Stimulated activated CD4-positive, alpha-beta T cell treated with anti-CD3 and anti-CD28 coated beads, Interleukin-1b, Interleukin-23, amount 100 ng/mL, for 4 hours (primary cell): ENCODE data around the gene RNF141.

Source experiments
- DNase-seq, 2 donors: peaks; one replicate each; pipeline ENCODE4 v3.0.0-alpha.2; 2020; ENCODE audit warnings: low read depth in 2 of 2

The RNF141 gene, protein sequence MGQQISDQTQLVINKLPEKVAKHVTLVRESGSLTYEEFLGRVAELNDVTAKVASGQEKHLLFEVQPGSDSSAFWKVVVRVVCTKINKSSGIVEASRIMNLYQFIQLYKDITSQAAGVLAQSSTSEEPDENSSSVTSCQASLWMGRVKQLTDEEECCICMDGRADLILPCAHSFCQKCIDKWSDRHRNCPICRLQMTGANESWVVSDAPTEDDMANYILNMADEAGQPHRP

DNA sequence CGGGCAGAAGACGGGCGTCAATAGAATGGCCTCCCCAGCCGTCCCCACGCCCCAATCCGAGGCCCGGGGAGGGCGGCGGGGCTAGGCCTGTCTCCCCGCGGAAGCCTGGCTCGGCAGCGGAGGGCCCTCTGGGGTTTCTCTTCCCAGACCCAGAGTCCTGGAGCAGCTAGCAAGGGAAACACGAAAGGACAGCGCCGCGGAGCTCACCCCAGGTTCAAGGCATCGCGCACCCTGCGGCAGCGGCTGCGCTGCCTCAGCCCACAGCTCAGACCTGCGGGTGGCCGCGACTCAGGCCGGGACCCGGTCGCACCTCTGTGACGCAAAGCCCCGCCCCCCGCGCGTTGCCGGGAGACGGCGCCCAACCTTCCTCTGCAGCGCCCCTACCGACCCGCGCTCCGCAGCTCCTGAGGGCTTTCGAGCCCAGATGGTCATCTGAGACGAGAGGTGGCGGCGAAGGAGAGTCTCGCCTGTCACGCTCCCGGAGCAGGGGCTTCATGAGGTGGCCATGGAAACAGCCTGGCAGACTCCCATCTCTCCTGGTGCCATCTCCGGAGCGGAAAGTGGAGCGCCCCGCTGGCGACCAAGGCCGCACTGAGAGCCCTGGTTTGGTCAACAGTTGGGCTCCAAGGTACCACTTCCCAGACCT lies at the start of gene RNF141:
TSS of gene RNF141 (minus strand) at position 273 of the 646 bp plus-strand sequence. CDS start 7,029 bp downstream, outside the sequence.
- DNase-seq = peak; percentile 93 to 98

- no peak for DNase-seq
Observed at GRCh38 chr11:10590218-10590915, 49.4 kb upstream of the RNF141 start.

GRCh38 chr11:10588904-10589303 lies 47.9 kb upstream of the RNF141 start:
- no peak for DNase-seq

DNA sequence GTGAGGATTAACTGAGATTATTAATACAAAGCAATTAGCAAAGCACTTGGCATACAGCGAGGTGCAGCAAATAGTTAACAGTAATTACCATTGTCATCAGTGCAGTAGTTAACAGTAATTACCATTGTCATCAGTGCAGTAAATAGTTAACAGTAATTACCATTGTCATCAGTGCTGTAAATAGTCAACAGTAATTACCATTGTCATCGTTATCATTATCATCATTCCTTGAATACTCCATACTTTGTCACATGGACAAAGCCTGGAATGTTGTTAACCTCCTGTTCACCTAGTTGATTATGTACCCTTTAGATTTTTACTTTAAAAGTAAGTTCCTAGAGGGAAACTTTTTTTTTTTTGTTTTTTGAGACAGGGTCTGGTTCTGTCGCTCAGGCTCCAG lies 47.0 kb upstream of the RNF141 start:
- no peak for DNase-seq

DNA sequence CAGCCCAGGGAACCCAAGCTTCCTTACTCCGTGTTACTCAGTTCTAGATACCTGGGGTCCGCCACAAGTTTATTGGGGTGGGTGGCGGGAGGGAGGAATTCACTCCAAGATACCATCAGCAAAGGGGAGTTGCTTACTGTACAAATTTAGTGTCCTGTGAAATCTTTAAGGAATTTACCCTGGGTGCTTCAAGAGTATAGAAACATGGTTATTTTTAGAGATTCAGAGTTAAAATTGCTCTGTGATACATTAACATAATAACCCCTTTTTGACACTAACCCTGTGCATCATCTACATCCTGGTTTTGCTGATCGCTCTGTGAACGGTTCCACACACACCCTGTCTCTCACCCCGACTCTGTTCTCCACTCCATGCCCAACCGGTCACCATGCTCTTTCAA lies 46.4 kb upstream of the RNF141 start:
- DNase-seq = no peak

DNA sequence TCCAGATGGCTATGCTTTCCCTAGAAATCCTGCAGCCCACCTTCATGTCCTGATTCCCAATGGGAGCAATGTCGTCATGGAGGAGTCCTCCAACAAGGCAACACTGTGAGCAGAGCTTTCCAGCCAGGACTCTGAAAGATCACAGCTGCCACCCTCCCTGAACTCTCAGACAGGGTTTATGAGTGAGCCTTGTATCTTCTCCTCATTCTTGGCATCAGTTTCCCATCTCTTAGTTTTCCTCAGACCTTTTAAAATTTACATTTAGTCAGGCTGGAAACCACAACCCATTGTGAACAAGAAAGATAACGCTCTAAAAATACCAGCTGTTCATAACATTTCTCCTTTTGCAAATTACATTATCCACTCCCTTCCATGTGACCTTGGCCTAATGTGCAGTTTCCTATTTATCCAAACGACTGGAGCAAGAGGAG lies 43.1 kb upstream of the RNF141 start:
- DNase-seq = no peak

GRCh38 chr11:10581481-10582019 lies 40.6 kb upstream of the RNF141 start:
- no peak for DNase-seq

GRCh38 chr11:10580623-10581022 lies 39.6 kb upstream of the RNF141 start:
- DNase-seq = no peak

DNA sequence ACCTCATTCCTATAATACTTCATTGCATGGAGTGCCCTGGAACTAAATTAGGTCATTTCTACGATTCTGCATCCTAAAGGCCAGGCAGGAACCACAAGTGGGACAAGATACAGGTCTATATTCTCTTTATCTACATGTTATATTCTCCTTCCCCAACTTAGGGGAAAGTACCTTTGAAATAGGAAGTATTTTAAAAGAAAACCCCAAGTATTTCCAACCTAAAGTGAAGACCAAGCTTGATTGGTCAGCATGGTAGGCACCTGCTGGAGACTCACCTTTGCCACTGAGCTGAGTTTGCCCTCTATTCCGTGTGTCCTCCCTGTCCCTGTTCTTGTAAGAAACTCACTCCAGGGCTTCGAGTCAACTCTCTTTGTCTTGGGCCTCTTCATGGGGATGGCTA lies 38.7 kb upstream of the RNF141 start:
- no peak for DNase-seq

DNA sequence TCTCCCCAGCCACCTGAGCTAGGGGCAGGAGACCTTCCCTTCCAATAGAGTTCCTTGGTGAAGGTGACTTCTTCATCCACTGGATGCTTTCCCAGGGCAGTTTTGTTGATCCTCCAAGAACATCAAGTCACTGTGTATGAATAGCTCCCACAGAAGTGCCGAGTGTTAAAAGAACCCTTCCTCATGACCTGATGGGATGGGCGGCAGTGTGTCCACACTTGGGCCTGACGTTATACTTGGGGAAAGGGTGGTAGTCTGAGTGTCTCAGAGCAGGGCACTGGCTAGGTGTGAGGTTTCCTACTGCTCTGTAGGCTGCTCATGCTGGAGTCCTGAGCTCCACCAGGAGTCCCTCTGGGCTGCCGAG lies 35.0 kb upstream of the RNF141 start:
- DNase-seq = no peak

DNA sequence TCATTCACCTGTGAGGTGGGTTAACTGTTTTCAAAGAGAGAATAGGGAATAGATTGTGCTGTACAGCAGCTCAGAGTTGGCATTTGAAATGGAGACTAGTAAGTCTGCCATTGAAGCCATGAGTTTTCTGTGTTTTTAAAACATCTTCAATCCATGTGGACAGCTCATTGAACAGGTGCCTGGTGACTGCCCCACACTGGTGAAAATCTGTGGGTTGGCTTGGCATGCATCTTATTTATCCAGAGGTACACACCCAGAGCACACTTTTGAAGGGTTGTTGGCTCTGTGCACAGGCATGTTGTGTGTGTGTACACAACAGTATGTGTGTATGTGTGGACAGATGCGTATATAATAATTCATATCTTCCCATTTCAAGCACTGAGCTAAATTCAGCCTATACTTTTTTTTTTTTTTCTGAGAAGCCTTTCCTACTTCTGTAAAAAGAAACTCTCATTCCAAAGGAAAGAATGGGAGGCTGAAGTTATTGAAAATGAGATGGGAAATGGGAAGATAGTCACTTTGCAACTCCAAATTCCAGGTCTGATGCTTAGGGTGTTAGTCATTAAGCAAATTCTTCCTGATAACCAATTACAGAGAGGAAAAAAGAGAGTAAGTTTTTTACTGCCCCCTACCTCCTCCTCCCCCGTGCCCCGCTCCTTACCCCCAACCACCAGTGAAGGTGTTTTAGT lies 34.5 kb upstream of the RNF141 start:
- no peak for DNase-seq

DNA sequence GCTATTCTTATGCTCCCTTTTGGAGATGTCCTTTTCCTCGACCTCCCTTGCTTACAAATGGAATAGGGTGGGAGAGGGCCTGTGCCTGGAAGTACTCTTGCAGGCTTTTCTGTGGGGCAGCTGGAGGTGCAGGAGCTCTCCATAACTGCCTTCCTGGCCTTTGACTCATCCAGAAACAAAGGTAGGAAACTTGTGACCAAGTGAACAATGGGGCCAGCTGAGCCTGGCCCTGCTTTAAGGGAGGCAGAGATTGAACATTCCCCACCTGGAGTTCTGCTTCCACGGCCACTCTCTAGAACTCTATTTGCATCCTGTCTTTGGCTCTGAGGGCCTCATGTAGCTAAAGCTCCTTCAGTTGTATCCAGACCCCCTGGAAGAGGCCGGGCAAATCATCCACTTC lies 32.6 kb upstream of the RNF141 start:
- no peak for DNase-seq

DNA sequence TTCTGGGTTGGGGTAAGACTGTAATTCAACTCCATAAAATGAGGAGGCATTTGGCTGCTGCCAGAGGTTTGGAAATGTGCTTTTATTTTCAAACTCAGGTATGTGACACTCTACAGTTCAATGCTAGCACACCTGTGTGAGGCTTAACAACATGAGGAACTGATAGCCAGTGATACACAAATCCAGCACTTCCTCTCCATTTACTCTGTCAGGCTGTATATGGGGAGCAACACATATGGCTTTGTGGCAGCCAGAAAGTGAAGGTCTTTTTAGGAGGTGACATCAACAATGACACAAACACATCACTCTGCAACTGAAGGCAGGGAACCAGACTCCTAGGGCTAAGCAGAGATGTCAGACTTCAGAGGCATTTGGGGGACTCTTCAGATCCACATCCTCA lies 32.0 kb upstream of the RNF141 start:
- DNase-seq = no peak

DNA sequence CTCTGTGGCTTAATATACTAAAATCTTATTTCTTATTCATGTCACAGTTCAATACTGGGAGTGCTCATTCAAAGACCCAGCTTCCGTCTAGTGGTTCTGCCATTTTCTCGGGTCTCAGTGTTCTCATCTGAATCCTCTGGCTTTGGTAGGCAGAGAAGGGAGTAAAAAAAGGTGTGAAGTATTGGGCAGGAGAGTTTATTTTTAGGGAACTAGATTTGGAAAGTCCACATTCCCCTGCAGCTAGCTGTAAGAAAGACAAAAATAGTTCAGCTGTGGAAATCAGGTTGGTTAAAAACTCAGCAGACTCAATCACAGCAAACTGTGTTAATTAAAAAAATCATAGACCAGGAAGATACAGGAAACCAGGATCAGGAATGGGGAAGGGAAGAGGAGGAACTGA lies 31.5 kb upstream of the RNF141 start:
- no peak for DNase-seq

DNA sequence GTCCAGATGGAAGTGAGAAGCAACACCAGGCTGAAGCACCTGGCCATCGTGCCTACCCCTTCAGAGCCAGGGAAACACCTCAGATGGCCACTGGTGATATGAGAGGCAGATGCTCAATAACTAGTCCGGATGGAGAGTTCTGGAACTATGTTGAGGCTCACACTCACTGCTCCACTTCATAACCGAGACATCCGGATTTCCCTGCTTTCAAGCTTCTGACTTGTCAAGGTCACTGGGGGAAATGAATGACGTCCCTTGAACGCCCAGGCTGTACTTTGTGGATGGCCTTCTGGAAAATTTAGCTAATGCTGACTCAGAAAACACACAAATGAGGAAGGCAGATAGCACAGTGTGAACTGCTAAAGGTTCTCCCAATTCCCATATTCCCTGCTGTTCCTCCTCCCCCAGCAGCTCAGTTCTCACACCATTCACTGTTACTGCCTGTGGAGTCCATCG lies 27.5 kb upstream of the RNF141 start, which contains the start of gene LYVE1:
TSS of gene LYVE1 (minus strand) at position 180 of the 456 bp plus-strand sequence. CDS start at position 47, 133 bp downstream.
- no peak for DNase-seq

DNA sequence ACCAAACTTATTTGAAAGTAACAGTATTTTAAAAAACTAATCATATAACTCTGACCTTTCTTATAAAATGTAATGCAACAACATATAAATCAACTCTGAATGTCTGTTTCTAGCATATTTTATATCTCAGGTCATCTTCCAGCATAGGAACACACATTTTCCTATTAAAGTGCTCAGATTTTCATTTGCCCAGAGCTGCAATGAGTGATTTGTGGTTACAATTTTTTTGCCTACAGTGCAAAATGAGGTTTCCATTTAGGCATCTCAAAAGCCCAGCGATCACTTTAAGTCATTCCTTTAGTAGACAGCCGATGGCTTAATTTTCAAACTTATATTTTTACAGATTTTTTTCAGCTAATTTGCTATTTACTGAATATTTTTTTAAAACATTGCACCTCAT lies 26.5 kb upstream of the RNF141 start:
- DNase-seq = no peak

DNA sequence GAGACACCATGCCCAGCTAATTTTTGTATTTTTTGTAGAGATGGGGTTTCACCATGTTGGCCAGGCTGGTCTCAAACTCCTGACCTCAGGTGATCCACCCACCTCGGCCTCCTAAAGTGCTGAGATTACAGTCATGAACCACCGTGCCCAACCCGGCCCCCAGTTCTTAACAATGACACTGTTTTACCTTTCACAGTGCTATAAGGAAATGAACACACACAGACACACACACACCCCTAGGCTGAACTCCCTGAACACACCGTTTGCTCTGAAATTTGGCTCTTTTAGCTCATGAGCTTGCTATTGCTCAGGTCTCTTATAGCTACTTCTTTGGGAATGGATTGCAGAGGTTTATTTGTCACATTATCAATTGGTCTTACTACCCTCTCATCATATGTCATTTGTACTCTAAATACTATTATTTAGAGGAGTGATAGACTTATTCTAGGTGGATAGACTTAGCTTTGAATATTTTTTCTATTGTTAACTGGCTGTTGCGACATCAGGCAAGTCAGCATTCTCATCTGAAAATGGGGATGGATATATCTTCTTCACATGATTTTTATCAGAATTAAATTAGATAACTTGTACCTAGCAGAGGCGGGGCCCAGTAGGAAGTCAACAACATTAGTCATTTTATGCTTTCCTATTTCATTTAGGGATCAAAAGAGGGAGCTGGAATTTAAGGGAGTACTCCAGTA lies 25.4 kb upstream of the RNF141 start:
- no peak for DNase-seq

GRCh38 chr11:10565493-10565892 lies 24.5 kb upstream of the RNF141 start:
- DNase-seq = no peak

DNA sequence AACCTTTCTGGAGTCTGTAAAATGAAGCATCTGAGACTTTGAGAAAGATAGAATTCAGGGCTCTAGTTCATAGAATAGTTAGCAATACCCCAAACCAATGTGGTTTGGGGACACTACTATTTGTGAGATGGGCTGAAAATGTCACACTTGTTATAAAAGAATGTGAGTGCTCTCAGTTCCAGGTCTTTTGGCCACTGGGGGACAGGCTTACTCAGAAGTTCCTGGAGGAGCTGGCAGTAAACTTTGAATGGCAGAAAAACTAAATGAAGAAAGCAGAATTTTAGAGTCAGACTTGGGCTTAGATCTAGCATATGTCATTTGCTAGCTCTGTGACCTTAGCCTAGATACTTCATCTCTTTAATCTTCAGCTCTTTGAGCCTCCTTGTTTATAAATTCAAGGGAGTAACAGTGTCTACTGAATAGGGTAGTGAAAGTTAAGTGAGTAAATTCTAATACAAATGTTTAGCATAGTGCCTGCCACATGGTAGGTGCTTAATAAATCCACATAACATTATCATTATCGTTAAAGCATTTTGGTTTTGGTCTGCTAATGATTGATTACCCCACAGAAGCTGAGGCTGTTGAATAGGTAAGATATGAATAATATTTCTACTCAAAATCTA lies 23.8 kb upstream of the RNF141 start:
- DNase-seq = no peak

- no peak for DNase-seq
Observed at GRCh38 chr11:10564030-10564429, 23.0 kb upstream of the RNF141 start.

DNA sequence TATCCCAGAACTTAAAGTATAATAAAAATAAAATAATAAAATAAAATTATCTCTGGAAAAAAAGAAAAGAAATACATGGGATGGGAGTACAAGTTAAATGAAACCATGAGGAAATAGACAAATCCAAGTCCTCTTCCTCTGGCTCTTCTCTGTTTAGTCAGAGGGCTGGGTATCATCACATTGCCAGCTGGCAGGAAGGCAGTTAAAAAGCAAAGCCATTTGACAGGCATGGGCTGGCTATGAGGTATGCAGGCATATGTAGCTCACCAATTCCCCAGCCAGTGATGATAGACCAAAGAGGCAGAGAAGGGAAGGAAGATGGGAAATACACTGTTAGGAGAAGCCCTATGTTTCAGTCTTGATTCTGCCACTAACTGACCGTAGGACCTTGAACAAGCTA lies 21.0 kb upstream of the RNF141 start:
- no peak for DNase-seq
